DMS 273 (cell line): ENCODE results near the gene MAP1B.

ENCODE experiments used
- DNase-seq: peaks from one replicate; lab custom pipeline; 2025; ENCODE audit not compliant: unreplicated experiment; lab: John Stamatoyannopoulos, UW

MAP1B gene

DNA sequence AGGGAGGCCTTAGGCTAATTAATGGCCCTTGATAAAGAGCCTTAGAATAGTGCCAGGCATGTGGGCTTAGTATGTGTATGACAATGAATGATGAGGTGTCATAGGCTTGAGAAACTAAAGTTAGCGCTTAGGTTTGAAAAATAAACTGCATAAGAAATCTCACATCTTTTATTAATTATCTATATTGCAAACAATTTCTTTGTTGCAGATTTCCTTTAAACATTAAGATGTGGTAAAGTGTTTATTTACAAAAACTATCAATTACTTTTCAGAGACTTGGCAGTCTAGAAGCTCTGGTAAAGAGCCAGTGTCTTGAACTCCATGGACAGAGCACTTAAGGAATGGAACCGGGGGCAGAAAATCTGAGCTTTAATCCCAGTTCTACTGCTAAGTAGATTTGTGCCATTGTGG lies 23.1 kb downstream of the MAP1B start:
- DNase-seq: no peak

DNA sequence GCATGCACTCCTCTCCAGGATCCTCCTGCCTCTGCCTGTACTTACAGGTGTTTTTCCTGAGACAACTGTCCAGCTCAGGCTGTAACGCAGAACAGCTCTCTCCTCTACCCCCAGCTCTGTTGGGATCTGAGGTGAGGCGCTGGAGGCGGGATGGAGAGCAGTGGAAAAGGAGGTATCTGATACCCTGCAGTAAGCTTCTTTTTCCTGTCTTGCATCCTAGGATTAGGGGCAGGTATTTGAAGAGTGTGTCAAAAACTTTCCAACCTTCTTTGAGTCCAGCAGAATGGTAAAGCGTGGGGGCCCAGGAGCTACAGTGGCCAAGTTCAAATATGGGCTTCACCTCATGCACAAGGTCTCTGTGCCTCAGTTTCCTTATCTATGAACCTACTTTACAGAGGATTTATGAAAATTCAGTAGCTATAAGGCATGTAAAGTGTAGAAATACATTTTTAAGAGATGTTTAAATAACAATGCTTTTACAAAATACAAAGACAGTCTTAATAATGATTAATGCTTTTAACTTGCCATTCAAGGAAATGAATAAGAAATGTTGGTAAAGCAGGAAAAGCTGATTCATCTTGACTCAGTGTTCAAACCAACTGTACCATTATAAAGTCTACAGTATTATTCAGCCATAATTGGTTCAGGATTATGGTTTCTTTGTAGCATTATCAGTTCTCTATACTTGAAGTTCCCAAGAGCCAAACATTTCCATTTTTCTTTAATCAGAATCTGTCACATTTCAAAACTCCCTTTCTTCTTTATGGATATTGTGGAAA lies 26.1 kb downstream of the MAP1B start:
- no peak for DNase-seq

DNA sequence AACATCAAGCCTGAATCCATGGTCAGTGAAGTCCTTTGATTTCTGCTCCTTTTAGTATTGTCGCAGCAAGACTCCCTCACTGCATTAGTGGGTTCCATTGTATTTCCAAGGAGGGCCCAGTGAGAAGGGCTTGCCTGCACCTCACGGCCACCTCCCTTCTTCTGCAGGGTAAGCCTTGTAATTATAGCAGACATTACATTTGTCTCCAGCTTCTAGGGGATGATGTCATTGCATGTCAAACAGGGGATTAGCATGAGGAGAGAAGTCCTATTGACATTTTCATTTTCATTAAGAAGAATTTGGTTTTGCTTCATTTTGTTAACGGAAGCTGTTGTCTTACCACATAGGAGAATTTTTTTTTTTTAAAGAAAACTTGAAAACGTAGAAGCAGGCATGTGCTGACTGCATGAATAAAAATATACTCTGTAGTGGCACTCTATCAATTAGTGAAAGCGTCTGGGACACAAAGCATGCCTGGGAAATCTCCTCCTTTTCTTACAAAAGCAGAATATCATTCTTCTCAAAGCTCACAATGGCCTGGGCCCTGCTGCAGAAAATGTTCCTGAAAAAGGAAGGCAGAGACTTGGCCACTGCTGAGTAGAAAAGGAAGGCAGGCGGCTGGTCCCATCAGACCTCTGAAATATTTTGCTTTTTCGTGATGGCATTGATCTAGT lies 27.1 kb downstream of the MAP1B start:
- DNase-seq: peak; percentile 22

DNA sequence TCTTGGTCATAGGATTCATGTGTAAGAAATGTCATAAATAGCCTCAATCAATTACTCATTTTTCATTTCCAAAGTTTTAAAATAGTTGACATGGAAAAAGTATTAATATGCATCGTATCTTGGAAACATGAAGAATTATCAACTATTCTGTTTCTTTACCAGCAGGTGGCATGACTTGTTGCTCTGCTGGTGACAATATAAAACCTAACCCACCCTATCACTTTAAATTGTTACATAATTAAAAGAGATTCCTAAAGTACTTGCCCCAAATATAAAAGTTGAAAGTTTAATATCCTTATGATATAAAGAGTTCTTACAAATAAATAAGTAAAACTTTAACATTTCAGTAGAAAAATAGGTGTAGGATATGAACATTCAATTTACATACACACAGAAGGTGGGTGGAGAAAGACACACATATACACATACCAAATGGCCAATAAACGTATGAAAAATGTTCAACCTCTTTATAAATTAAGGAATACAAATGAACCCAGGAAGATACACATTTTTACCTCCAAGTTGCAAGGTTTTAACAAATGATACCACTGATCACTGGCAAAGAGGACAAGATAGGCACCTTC lies 30.6 kb downstream of the MAP1B start:
- DNase-seq: peak; percentile 38

DNA sequence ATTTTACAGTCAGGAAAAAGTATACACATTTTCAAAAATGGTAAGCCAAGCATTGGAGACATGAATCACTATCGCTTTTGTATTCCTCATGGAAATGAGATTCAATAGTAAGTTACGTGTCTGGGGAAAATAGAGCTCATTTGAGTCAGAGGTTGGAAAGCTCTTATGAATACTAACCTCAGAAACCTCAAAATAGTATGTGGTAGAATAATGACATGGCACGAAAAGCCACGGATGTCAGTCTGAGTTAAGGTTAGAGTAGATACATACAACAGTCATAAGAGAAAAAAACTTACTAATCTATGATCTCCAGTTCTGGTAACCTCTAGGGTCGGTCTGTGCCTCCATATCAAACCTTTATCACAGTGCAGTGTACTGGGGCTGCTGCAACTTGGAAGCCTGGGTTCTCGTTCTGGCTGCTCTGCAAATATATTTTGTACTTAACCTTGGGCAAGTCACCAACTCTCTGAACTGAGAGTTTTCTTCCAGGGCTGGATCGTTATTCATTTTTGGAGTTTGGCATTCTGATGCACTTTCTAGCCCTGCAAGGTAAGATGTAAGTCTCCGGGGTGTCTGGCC lies 31.8 kb downstream of the MAP1B start:
- no peak for DNase-seq

DNA sequence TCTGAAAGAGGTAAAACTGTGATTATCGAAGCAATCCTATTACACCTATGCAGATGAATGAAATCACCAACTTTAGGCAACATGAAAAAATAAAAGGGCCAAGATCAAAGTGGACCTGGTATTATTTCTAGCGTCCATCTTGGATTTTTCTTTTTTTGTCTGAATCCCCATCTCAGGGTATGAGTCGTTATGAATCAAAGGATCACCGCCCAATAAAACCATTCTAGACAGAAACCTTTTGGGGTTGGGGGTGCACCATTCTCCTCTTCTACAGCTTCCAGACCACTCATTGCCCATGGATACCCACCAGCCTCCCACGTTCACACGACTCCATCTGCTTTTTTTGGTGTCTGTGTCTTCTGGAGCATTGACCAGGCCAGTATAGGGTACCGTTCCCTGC lies 33.4 kb downstream of the MAP1B start:
- no peak for DNase-seq

DNA sequence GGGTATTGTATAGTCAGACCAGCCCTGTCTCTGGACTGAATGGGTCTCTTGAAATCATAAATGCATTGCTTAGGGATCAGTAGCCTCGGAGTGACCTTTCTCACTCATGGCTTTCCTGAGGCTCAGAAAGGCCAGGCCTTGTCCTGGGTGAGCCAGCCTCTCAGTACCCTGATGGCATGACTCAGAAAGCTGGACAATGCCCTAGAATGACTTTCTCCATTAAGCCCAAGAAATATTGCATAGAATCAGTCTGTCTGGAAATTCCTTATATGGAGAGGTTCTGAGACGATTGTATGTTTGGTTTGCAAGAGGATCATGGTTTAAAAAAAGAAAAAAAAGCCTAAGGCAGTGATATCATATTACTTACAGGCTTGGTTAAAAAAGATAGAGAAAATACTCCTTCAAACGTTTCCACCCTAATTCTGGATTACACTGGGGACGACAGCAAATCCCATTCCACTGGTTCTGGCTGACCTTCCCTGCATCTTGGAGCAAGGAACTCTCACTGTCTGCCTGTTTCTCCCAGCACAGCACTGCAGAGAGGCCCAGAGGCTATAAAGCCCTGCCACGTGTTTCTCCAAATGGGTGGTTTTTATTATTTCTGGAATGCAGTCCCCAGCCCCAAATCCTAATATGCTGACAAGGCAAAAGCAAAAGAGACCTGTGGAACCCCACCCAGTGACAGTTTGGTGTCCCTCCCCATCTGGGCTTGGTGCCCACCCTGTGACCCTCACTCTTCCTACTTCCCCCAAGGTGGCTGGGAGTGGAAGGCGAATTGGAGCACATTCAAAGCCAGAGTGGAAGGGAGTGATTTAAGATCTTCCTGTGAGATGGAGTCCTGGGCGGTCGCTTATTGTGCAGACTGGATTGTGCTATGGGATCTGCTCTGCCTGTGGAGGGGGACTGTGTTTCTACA lies 34.4 kb downstream of the MAP1B start:
- no peak for DNase-seq

DNA sequence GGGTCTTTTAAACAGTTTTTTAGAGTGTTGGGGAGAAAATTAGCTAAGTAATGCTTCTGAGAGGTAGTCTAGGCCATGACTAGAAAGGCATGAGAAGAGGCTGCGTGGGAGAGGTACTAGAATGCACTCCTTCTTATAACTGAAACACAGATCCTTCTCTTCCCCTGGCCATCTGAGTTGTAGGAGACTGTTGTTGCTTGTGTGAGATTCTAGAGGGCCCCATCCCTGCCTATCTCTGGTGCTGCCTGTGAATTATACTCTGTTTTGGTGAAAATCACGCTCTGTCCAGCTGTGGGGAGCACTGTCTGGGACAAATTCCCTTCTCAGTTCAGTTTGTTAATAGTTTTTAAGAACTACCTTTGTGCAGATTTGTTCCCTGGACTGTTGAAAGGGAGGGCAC lies 37.5 kb downstream of the MAP1B start:
- no peak for DNase-seq

DNA sequence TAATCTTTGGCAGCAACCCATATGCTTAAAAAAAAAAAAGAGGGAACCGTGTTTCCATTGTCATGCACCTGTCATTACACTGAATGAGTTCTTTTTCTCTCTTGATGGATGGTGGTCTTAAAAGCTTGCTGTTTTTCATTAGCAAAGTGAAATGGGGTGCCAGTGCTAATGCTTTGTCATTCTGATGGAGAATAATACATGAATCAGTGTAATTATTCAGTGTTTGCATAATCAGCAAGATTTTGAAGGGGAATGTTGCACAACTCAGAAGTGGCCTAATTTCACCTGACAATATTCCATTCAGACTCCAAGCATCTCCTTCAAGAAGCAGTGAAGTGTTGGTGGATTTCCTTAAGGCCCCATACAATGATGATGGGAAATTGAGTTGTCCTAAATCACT lies 38.1 kb downstream of the MAP1B start:
- DNase-seq: no peak

DNA sequence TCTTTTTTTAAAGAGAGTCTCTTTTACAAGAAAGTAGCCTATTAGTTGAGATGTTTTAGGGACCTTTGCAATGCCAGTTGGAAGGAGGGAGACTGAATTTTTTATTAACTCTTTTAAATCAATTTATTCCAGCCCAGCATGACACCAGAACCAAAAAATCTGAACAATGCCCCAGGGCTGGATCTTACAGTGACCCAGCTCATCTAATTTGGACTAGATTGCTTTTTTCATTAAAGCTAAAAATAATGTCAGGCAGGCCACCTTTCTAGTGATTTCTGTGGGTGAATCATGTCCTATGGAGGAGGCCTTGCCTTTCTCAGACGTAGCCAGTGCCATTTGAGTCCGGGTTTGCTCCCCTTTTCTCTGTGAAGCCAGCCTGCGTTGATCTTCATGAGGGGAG lies 38.8 kb downstream of the MAP1B start:
- no peak for DNase-seq

DNA sequence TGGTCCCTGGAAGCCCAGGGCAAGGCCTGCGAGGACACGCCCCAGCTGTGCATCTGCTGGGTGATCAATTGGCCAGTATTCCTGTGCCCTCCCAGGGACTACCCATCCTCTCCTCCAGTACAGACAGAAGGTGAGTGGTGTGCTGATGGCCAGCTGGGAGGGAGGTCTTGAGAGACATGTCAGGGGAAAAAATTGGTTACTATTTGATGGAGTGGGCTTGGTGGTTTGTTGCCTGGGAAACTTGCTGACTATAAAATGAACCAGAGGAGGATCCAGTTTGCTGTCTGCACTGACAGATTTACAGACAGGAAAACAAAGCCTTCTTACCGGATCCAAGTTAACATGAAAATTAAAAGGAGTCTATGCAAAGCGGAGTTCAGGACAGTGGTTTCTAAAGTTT lies 40.3 kb downstream of the MAP1B start:
- DNase-seq: peak; percentile 40

DNA sequence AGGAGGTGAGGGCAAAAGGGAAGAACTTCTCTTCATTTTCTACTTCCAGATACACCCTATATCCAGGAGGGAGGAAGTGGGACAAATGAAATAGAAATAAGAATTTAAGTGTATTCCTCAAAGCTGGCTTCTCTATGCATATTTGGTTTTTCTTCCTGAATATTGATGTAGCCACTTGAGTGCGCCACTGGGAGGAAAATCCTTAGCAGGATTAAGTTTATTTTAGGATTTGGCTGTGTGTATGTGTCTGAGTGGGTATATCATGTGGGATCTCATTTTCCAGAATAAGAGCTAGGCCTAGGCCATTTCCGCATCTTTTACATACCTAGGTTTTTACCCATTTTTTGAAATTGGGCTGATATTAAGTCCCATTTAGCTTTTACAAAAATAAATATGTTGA lies 42.5 kb downstream of the MAP1B start:
- peak; percentile 34 for DNase-seq

DNA sequence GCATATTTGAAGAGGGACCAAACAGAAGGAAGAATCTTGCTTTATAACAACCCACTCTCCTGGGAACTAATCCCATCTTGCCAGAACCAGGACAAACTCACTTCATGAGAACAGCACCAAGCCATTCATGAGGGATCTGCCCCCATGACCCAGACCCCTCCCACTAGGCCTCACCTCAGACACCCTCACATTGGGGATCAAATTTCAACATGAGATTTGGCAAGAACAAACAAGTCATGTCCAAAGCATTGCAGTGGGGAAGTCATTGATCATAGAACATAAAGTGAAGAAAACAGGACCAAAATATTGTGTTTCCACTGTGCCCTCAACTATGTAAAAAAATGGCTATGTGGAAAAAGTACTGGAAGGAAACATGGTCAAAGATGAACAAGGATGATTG lies 43.9 kb downstream of the MAP1B start:
- peak; percentile 67 for DNase-seq

DNA sequence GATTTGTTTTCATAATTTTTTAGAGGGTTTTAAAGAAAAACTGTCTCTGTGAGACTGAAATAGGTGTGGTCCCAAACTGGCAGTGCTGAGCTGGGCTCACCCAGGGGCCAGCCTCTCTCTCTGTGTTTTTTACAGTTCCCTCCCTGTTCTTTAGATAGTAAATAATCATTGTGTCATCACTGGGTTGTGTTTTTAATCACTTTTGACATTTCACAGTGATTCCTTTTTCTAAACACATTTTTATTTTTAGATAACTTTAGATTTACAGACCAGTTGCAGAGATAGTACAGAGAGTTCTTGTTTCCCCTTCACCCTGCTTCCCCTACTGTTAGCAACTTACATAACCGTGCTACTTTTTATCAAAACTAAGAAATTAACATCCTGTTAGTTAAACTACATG lies 44.4 kb downstream of the MAP1B start:
- no peak for DNase-seq

DNA sequence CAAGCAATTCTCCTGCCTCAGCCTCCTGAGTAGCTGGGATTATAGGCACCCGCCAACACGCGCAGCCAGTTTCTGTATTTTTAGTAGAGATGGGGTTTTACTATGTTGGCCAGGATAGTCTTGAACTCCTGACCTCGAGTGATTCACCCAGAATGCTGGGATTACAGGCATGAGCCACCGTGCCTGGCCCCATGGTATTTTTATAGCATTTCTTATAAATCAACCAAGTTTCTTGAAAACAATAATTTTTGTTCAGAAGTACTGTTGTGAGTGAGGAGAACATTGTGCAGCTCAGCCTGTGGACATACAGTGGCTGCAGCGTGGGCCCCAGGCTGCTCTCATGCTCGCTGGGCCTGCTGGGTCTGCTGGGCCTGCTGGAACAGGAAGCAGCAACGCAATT lies 45.3 kb downstream of the MAP1B start:
- DNase-seq: no peak

DNA sequence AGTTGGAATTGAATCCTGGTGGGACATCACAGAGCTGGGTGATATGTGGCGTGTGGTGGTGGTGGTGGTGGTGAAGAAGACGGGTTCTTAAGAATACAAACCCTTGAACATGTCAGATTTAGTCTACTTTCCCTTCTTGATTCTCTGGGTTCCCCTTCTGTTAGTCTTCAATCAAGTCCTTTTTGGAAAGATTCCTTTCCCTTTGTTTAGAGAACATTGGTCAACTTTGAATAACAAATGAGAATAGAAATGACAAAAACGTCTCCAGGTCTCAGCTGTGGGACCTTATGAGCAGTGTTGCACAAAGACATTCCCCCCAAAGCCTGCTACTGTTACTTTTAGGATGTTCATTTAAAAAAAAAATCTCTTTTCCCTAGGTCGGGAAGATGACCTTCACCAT lies 46.3 kb downstream of the MAP1B start:
- DNase-seq: no peak

DNA sequence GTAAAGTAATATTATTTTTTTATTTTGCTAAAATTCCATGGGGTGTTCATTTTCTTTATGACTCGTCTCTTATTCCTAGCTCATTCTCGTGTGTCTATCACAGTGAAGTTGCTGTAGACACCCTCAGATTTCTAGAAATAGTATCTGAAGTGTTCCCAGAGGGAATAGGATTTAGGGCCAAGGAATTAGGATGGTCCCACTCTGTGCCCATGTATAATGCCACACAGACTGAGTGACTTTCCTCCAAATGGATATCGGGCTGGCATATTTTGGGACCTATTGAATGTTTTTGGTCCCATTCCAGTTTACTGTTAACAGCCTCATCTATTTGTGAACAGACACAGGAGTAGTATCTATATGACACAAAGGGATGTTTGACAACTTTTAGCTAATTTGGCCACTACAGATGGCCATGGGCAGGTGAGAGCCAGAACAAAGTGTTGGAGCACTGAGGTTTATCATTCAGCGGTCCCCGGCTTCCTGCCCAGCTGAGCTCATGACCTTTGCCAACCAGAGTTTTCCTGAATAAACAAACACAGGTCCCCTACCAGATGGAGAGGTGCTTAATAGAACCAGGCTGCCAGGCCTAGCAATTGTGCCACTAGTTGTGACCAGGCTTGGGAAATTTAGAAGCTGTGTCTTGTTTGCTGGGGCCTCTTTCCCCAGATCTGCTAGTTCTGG lies 46.9 kb downstream of the MAP1B start:
- peak; percentile 79 for DNase-seq

DNA sequence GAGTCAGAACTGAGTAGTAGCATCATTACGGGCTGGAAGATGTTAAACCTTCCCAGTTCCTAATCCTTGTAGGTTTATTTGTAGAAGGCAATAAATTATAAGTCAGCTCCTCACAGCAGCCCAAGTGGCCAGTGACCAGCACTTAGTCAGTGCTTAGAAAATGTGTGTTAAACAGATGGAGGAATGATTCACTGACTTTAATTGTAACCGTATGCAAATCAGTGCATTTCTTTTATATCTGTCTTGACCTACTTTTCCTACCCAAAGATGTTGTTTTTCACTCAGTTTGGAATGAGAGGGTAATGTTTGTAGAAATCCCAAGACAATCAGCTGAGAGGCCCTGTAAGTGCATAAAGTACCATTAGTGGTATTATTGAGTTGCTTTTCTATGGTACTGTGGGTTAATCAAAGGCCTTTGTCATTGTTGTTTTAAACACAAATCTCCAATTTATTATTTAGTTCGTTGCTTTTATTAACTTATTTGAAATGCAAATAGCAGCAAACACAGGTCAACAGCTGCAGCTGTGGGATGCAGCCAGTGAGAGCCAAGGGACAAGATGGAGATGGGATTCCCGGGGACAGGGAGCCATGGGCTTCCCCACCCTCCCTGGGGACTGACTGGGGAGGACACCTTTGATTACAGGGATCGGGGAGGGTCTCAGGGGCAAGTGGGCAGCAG lies 49.8 kb downstream of the MAP1B start:
- DNase-seq: peak; percentile 47

DNA sequence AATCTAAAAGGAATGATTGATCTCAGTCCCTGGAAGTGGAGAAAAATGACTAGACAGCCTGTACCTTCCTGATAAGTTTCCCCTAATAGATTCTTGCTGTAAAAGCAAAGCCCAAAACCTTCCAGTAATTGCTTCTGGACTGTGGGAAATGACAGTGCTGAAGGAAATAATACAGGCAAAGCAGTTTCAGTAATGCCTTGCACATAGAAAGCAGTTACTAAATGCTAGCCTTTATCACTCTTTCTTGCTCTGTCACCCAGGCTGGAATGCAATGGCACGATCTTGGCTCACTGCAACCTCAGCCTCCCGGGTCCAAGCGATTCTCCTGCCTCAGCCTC lies 50.3 kb downstream of the MAP1B start:
- no peak for DNase-seq

DNA sequence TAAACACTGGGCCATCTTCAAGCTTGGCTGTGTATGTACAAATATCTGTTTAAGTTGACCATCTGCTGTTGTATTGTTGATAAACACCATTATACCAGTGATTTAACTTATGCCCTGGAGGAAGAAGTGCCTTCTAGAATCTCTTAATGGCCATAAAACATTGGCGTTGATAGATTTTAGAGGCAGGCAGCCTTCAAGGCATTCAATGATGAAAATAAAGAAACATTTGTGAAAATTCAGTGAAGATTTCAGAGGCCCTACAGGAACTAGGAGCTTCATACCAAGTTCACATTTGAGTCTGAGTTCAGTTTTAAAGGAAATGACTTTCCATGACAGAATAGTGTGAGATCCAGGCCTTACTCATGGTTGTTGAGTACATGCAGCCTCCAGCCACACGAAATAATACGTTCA lies 52.2 kb downstream of the MAP1B start:
- no peak for DNase-seq
